ENCODE results near the gene GLRX. TPM values are rescaled to one million over a fixed set of nuclear protein-coding genes. Genes with fewer than 3 reads are reported as not detected.

The GLRX gene
- total RNA-seq, 2 donors from 2014 or later = 18.9 to 26.3 TPM

- Mint-ChIP-seq H3K9me3 (no peaks in the 10 kb centered on the region), H3K4me3 (peak overlapping the region; percentile 15), H3K27me3 (ENCODE audit: insufficient read depth) (no peaks in the 10 kb centered on the region), H3K4me1 (peaks cover 56% of the 10 kb centered on the region), H3K36me3 (ENCODE audit: low read depth) (no peaks in the 10 kb centered on the region), H3K27ac (peak overlapping the region; percentile 36)
- Histone ChIP-seq H3K4me3 (ENCODE audit: low read length) (peak overlapping the region; percentile 20), H3K27me3 (ENCODE audit: control insufficient read depth, insufficient read depth, low read length, poor library complexity, severe bottlenecking) (no peaks in the 10 kb centered on the region), H3K4me1 (ENCODE audit: control insufficient read depth, insufficient read depth, low read length) (peaks cover 19% of the 10 kb centered on the region), H3K36me3 (ENCODE audit: control insufficient read depth, insufficient read depth, low read length) (no peaks in the 10 kb centered on the region), H3K9ac (ENCODE audit: extremely low read depth, low read length, poor library complexity, severe bottlenecking) (peak overlapping the region; percentile 8), H3K27ac (ENCODE audit: low read depth, low read length) (peak overlapping the region; percentile 85), H3K9me3 (ENCODE audit: control insufficient read depth, low read length) (no peaks in the 10 kb centered on the region)
- TF ChIP-seq CTCF (conservative IDR thresholded peaks at IDR 0.05) = peak; percentile 99
- peak; percentile 97 for DNase-seq
- 18 to 20% methylated on average over 19 to 27 of the region's 28 CpGs for WGBS, 2 experiments (ENCODE audit: insufficient coverage in 1 of 2, insufficient read length in 1 of 2)
Observed at GRCh38 chr5:95858661-95859595, 36.4 kb upstream of the GLRX start.

- H3K4me1 Mint-ChIP-seq = peaks cover 50% of the 10 kb centered on the region
- peak overlapping the region; percentile 85 for H3K27ac ChIP-seq (ENCODE audit: low read depth, low read length)
Observed at GRCh38 chr5:95858023-95858461, 35.5 kb upstream of the GLRX start.

More at GRCh38 chr5:95858023-95858461, 35.5 kb upstream of the GLRX start:
- Histone ChIP-seq H3K36me3 (ENCODE audit: control insufficient read depth, insufficient read depth, low read length) (no peaks in the 10 kb centered on the region), H3K9ac (ENCODE audit: extremely low read depth, low read length, poor library complexity, severe bottlenecking) (no peak overlapping the region), H3K27me3 (ENCODE audit: control insufficient read depth, insufficient read depth, low read length, poor library complexity, severe bottlenecking) (no peaks in the 10 kb centered on the region), H3K4me3 (ENCODE audit: low read length) (no peak overlapping the region), H3K9me3 (ENCODE audit: control insufficient read depth, low read length) (no peaks in the 10 kb centered on the region), H3K4me1 (ENCODE audit: control insufficient read depth, insufficient read depth, low read length) (peaks cover 15% of the 10 kb centered on the region)
- WGBS, 2 experiments (ENCODE audit: insufficient coverage in 1 of 2, insufficient read length in 1 of 2) = 79 to 86% methylated on average over 6 to 8 of the region's 8 CpGs
- no peak for DNase-seq
- no peaks in the 10 kb centered on the region for H3K9me3 Mint-ChIP-seq
- no peak overlapping the region for H3K4me3 Mint-ChIP-seq
- no peak for TF ChIP-seq CTCF (conservative IDR thresholded peaks at IDR 0.05)
- H3K27me3 Mint-ChIP-seq (ENCODE audit: insufficient read depth) = no peaks in the 10 kb centered on the region
- no peak overlapping the region for H3K27ac Mint-ChIP-seq
- no peaks in the 10 kb centered on the region for H3K36me3 Mint-ChIP-seq (ENCODE audit: low read depth)
